Left colon (tissue), 2 donors: ENCODE data around the gene ASCL3. TPM values are rescaled to one million over a fixed set of nuclear protein-coding genes. Genes with fewer than 3 reads are reported as not detected.
A peak's percentile ranks its signal among the peaks of the same experiment; 100 is the strongest.
"Not testable (repeated sequence)": the region's sequence is repeated elsewhere in the genome, so short reads cannot be mapped to it uniquely, and the experiment has no call there.

Experiments
- ATAC-seq: fragments of 200-7000 bp; cut with Tn5 transposase; one replicate; pipeline ENCODE4 v1.9.1; 2020; ENCODE audit warnings: mild to moderate bottlenecking, moderate library complexity
- DNase-seq, 2 donors: peaks; one replicate each; pipeline ENCODE4 v3.0.0-alpha.2; 2020
- intact Hi-C, 2 donors: fragments of 100-400 bp; cut with DNase I in 1 of 2; cut with micrococcal nuclease in 1 of 2; formaldehyde crosslinking; loops; one replicate each; pipeline versions ENCODE4 v1.11.2 to v1.14.0; 2022; cut with DNase I, micrococcal nuclease
- long read RNA-seq: library from polyadenylated mRNA; unstranded; transcript quantifications from one replicate; pipeline ENCODE4 v2.0.0, GENCODE V29; 2021
- total RNA-seq, 2 donors: library from RNA; stranded (reverse); fragmentation: NEBNext Ultra II Directional; extraction: Animal tissue kit (Norgen Biotek cat#: 25700); gene quantifications; one replicate each; pipeline ENCODE4 v1.2.1, GENCODE V29; 2021
- donor health status: DM: no; HTN: no; CAD: no.
- donor health status: DM: yes; HTN: yes; CAD: no.

Gene ASCL3
- not detected for total RNA-seq
- long read RNA-seq, partial matches to known transcripts = 0 of 1 reads
- long read RNA-seq, other reads (novel, unspliced or antisense) = 0 of 1 reads

GRCh38 chr11:8942518-8943066, at the start of gene ASCL3:
ASCL3 (minus strand) TSS chr11:8943016; CDS start chr11:8938161, 4,855 bp downstream.
- intact Hi-C loops = no loop called here
- ATAC-seq (no peak), DNase-seq (no peak)

GRCh38 chr11:8989453-8989852, 46.6 kb upstream of the ASCL3 start:
- intact Hi-C loops = no loop called here
- ATAC-seq (no peak), DNase-seq (no peak)

GRCh38 chr11:8988329-8989234, 45.8 kb upstream of the ASCL3 start:
- intact Hi-C loops = no loop called here
- ATAC-seq (no peak), DNase-seq (no peak)

- no peak for ATAC-seq
- intact Hi-C loops = no loop called here
- DNase-seq = no peak
Observed at GRCh38 chr11:8987446-8987845, 44.6 kb upstream of the ASCL3 start.

GRCh38 chr11:8986772-8987171, 44.0 kb upstream of the ASCL3 start:
- intact Hi-C loops, DNase-seq, ATAC-seq: not testable (repeated sequence)

GRCh38 chr11:8985462-8985861, 42.6 kb upstream of the ASCL3 start:
- intact Hi-C loops = no loop called here
- ATAC-seq = no peak
- no peak for DNase-seq

GRCh38 chr11:8983552-8983951, 40.7 kb upstream of the ASCL3 start:
- intact Hi-C loops = no loop called here
- ATAC-seq = no peak
- DNase-seq = no peak

GRCh38 chr11:8980485-8980884, 37.7 kb upstream of the ASCL3 start:
- intact Hi-C loops = no loop called here
- ATAC-seq (no peak), DNase-seq (no peak)

GRCh38 chr11:8979365-8979764, 36.5 kb upstream of the ASCL3 start:
- ATAC-seq, intact Hi-C loops, DNase-seq: not testable (repeated sequence)

- intact Hi-C loops = no loop called here
- ATAC-seq = no peak
- DNase-seq = no peak
Observed at GRCh38 chr11:8973121-8973520, 30.3 kb upstream of the ASCL3 start.

- no peak for ATAC-seq
- intact Hi-C loops = no loop called here
- DNase-seq = no peak
Observed at GRCh38 chr11:8971924-8972316, 29.1 kb upstream of the ASCL3 start.

GRCh38 chr11:8971196-8971923, 28.5 kb upstream of the ASCL3 start:
- intact Hi-C loops = no loop called here
- no peak for ATAC-seq
- DNase-seq = no peak

GRCh38 chr11:8967184-8967583, 24.4 kb upstream of the ASCL3 start:
- ATAC-seq = no peak
- DNase-seq = no peak
- intact Hi-C loops = no loop called here

- intact Hi-C loops = no loop called here
- ATAC-seq = peak; percentile 88
Observed at GRCh38 chr11:8964324-8965320, 21.8 kb upstream of the ASCL3 start, which contains the start of gene TMEM9B. TMEM9B (minus strand) TSS chr11:8964442; CDS start chr11:8964313, 129 bp downstream.

GRCh38 chr11:8963569-8964323, 20.9 kb upstream of the ASCL3 start:
- DNase-seq (peak; percentile 90 to 92), ATAC-seq (peak; percentile 83)
- intact Hi-C loops = no loop called here

More at GRCh38 chr11:8964324-8965320, 21.8 kb upstream of the ASCL3 start, which contains the start of gene TMEM9B:
- peak; percentile 91 to 94 for DNase-seq

GRCh38 chr11:8962841-8963240, 20.0 kb upstream of the ASCL3 start:
- DNase-seq = no peak
- ATAC-seq = peak; percentile 2
- intact Hi-C loops = no loop called here

GRCh38 chr11:8961401-8961800, 18.6 kb upstream of the ASCL3 start:
- ATAC-seq (no peak), DNase-seq (no peak)
- intact Hi-C loops = no loop called here
